ENCODE results near the gene EPHB4. TPM values are rescaled to one million over a fixed set of nuclear protein-coding genes. Genes with fewer than 3 reads are reported as not detected.

EPHB4 gene
- total and polyA plus RNA-seq, 2 of the 4 experiments (the other 2 are of a cell fraction), result 34.5 to 36.4 TPM

DNA sequence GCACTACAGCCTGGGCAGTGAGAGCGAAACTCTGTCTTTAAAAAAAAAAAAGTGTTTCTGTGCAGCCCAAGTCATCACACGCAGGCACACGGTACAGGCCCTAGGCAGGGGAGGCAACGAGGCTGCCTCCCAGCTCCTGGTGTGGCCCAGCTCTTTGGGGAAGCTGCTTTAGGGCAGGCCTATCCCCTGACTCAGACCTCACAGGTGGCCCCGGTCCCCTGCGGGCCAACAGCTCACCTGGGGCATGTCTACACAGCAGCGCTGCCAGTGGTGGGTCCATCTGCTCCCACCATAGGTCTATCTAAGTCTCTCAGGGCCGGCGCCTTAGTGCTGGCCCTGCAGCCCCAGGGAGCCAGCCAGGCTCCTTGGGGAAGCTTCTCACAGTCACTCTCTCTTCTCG, 62.5 kb downstream of the EPHB4 start:
- Histone ChIP-seq H2BK5ac (ENCODE audit: low read depth, low read length, poor library complexity, severe bottlenecking) (no peak overlapping the region), H2AFZ (replicated peaks; ENCODE audit: low read length, poor library complexity) (no peak overlapping the region), H2AK9ac (replicated peaks; ENCODE audit: low read depth, low read length, poor library complexity) (no peak overlapping the region), H2BK15ac (ENCODE audit: low read depth, low read length) (no peak overlapping the region), H3K27me3 (ENCODE audit: control insufficient read depth, insufficient read depth, low read length) (peaks cover 50% of the 10 kb centered on the region), H3K27ac (ENCODE audit: insufficient read depth, low read length) (no peak overlapping the region), H4K5ac (ENCODE audit: low read depth, low read length) (no peak overlapping the region), H3K9ac (ENCODE audit: low read depth, low read length) (no peak overlapping the region), H3K14ac (replicated peaks; ENCODE audit: low read depth, low read length) (no peak overlapping the region), H3K18ac (ENCODE audit: low read depth, low read length) (no peak overlapping the region), H3K23ac (ENCODE audit: low read depth, low read length) (no peak overlapping the region), H3K79me1 (ENCODE audit: low read depth in 1 of 2, low read length in 2 of 2) (no peaks in the 10 kb centered on the region), H3K56ac (ENCODE audit: extremely low read depth, insufficient read depth, low read length) (no peak overlapping the region), H3K4ac (ENCODE audit: low read depth, low read length) (no peak overlapping the region), H2AK5ac (ENCODE audit: low read depth, low read length) (no peak overlapping the region), H4K91ac (ENCODE audit: insufficient read depth, low read depth, low read length) (no peak overlapping the region), H3K4me2 (ENCODE audit: low read depth, low read length) (no peak overlapping the region), H3K4me1 (ENCODE audit: control insufficient read depth, insufficient read depth, low read length) (no peaks in the 10 kb centered on the region), H3K4me3 (ENCODE audit: insufficient read depth, low read depth, low read length) (no peak overlapping the region), H2BK120ac (ENCODE audit: low read depth, low read length) (no peak overlapping the region), H3K9me3 (ENCODE audit: control insufficient read depth, insufficient read depth, low read length) (0 out of 2 replicates have a peak, but pooled peaks cover 1% of the 10 kb centered on the region), H4K8ac (ENCODE audit: low read depth in 2 of 2, low read length in 2 of 2) (no peak overlapping the region), H3K9me1 (ENCODE audit: insufficient read depth, low read length) (no peaks in the 10 kb centered on the region), H2BK20ac (ENCODE audit: low read depth, low read length) (no peak overlapping the region), H4K20me1 (ENCODE audit: insufficient read depth, low read length) (no peaks in the 10 kb centered on the region), H3K36me3 (ENCODE audit: control insufficient read depth, insufficient read depth, low read length) (no peaks in the 10 kb centered on the region)
- ATAC-seq (ENCODE audit: low read depth) (no peak), DNase-seq (no peak)
- WGBS, 2 experiments (ENCODE audit: extremely low coverage in 2 of 2, insufficient read length in 1 of 2), result 73% methylated on average over 3 of the region's 10 CpGs; no CpG with 5 or more reads in 1 of the 2 experiments
- in situ Hi-C loops (cut with MboI; ENCODE audit: low sequenced_read_pairs), result no loop called here
- dilution Hi-C loops (cut with HindIII; ENCODE audit: low sequenced_read_pairs, unreplicated experiment), result no loop called here
- intact Hi-C loops (cut with micrococcal nuclease), result no loop called here
- POLR2A ChIA-PET (ENCODE audit: unreplicated experiment), result no interaction called here
- TF ChIP-seq, protein P1, sequence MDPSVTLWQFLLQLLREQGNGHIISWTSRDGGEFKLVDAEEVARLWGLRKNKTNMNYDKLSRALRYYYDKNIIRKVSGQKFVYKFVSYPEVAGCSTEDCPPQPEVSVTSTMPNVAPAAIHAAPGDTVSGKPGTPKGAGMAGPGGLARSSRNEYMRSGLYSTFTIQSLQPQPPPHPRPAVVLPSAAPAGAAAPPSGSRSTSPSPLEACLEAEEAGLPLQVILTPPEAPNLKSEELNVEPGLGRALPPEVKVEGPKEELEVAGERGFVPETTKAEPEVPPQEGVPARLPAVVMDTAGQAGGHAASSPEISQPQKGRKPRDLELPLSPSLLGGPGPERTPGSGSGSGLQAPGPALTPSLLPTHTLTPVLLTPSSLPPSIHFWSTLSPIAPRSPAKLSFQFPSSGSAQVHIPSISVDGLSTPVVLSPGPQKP (IDR thresholded peaks at IDR 0.05; ENCODE audit: borderline replicate concordance, low read depth, low read length), result no peak
- no peak for TF ChIP-seq POLR2A (IDR thresholded peaks at IDR 0.05; ENCODE audit: low read depth, low read length)
- no peak for TF ChIP-seq BHLHE40 (IDR thresholded peaks at IDR 0.05; ENCODE audit: low read depth, low read length)
- TF ChIP-seq MAZ (IDR thresholded peaks at IDR 0.05; ENCODE audit: borderline replicate concordance, low read depth, low read length), result no peak
- no peak for TF ChIP-seq CHD1 (IDR thresholded peaks at IDR 0.05; ENCODE audit: low read depth, low read length)
- TF ChIP-seq NFE2L2 (IDR thresholded peaks at IDR 0.05; ENCODE audit: low read depth, low read length), result no peak
- no peak for TF ChIP-seq RFX5 (IDR thresholded peaks at IDR 0.05; ENCODE audit: low read depth, low read length)
- TF ChIP-seq SMC3 (IDR thresholded peaks at IDR 0.05; ENCODE audit: low read depth, low read length), result no peak
- TF ChIP-seq RCOR1 (IDR thresholded peaks at IDR 0.05; ENCODE audit: insufficient replicate concordance, low read length), result no peak
- TF ChIP-seq, protein P2, sequence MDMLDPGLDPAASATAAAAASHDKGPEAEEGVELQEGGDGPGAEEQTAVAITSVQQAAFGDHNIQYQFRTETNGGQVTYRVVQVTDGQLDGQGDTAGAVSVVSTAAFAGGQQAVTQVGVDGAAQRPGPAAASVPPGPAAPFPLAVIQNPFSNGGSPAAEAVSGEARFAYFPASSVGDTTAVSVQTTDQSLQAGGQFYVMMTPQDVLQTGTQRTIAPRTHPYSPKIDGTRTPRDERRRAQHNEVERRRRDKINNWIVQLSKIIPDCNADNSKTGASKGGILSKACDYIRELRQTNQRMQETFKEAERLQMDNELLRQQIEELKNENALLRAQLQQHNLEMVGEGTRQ (IDR thresholded peaks at IDR 0.05; ENCODE audit: low read depth, low read length), result no peak
- no peak for TF ChIP-seq FOS (IDR thresholded peaks at IDR 0.05; ENCODE audit: low read depth, low read length)
- no peak for TF ChIP-seq MAFK (IDR thresholded peaks at IDR 0.05; ENCODE audit: low read depth, low read length)
- no peak for TF ChIP-seq RAD21 (IDR thresholded peaks at IDR 0.05; ENCODE audit: low read length)
- no peak for TF ChIP-seq MXI1 (IDR thresholded peaks at IDR 0.05; ENCODE audit: borderline replicate concordance, low read depth, low read length)
- TF ChIP-seq, protein P3, sequence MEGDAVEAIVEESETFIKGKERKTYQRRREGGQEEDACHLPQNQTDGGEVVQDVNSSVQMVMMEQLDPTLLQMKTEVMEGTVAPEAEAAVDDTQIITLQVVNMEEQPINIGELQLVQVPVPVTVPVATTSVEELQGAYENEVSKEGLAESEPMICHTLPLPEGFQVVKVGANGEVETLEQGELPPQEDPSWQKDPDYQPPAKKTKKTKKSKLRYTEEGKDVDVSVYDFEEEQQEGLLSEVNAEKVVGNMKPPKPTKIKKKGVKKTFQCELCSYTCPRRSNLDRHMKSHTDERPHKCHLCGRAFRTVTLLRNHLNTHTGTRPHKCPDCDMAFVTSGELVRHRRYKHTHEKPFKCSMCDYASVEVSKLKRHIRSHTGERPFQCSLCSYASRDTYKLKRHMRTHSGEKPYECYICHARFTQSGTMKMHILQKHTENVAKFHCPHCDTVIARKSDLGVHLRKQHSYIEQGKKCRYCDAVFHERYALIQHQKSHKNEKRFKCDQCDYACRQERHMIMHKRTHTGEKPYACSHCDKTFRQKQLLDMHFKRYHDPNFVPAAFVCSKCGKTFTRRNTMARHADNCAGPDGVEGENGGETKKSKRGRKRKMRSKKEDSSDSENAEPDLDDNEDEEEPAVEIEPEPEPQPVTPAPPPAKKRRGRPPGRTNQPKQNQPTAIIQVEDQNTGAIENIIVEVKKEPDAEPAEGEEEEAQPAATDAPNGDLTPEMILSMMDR (conservative IDR thresholded peaks at IDR 0.05; ENCODE audit: low read depth, low read length), result no peak
- TF ChIP-seq CEBPB (IDR thresholded peaks at IDR 0.05; ENCODE audit: low read depth, low read length), result no peak
- CTCF ChIA-PET, result no interaction called here
- no TSS peak for BruUV-seq (replicated peaks)

Data from IMR-90 (cell line).